Parathyroid adenoma (tissue), 2 donors: ENCODE results near the gene ZC2HC1C.

Source experiments
- H2AFZ ChIP-seq: fragments of 300-600 bp; sonication (generic); one replicate; pipeline ENCODE4 v1.7.0; 2017; ENCODE audit warnings: antibody characterized with exemption, mild to moderate bottlenecking
- H3K27ac ChIP-seq: fragments of 300-600 bp; sonication (generic); one replicate; pipeline ENCODE4 v1.7.0; 2017
- H3K27me3 ChIP-seq: fragments of 300-600 bp; sonication (generic); one replicate; pipeline ENCODE4 v1.7.0; 2017; ENCODE audit warnings: low read length; ENCODE audit not compliant: control insufficient read depth, insufficient read depth
- H3K36me3 ChIP-seq: fragments of 300-600 bp; sonication (generic); one replicate; pipeline ENCODE4 v1.7.0; 2017; ENCODE audit warnings: low read length; ENCODE audit not compliant: control insufficient read depth, insufficient read depth
- H3K4me1 ChIP-seq: fragments of 300-600 bp; sonication (generic); one replicate; pipeline ENCODE4 v1.7.0; 2017; ENCODE audit warnings: control low read depth
- H3K4me2 ChIP-seq: fragments of 300-600 bp; sonication (generic); one replicate; pipeline ENCODE4 v1.7.0; 2017; ENCODE audit warnings: low read length
- H3K4me3 ChIP-seq: fragments of 300-600 bp; sonication (generic); one replicate; pipeline ENCODE4 v1.7.0; 2017; ENCODE audit warnings: low read depth, low read length
- H3K79me2 ChIP-seq: fragments of 300-600 bp; sonication (generic); one replicate; pipeline ENCODE4 v1.7.0; 2017; ENCODE audit warnings: control low read depth
- H3K9ac ChIP-seq: fragments of 300-600 bp; sonication (generic); one replicate; pipeline ENCODE4 v1.7.0; 2017; ENCODE audit warnings: mild to moderate bottlenecking
- H3K9me3 ChIP-seq: fragments of 300-600 bp; sonication (generic); one replicate; pipeline ENCODE4 v1.7.0; 2017; ENCODE audit warnings: low read length; ENCODE audit not compliant: control insufficient read depth
- CTCF ChIP-seq: fragments of 300-600 bp; sonication (generic); IDR thresholded peaks from one replicate; pipeline ENCODE4 v1.7.0; 2017; ENCODE audit warnings: antibody characterized with exemption, mild to moderate bottlenecking
- donor health status: primary hyperparathyroidism.

The ZC2HC1C gene

GRCh38 chr14:75127903-75128595 lies 58.6 kb downstream of the ZC2HC1C start:
- no peaks in the 10 kb centered on the region for H3K27me3 ChIP-seq
- H3K27ac ChIP-seq, result peak overlapping the region; percentile 92
- H3K9me3 ChIP-seq, result no peaks in the 10 kb centered on the region
- H3K4me1 ChIP-seq, result peaks cover 12% of the 10 kb centered on the region
- peak overlapping the region; percentile 75 for H3K4me2 ChIP-seq
- TF ChIP-seq CTCF, result no peak
- H3K9ac ChIP-seq, result peak overlapping the region; percentile 94
- H2AFZ ChIP-seq, result no peak overlapping the region
- peak overlapping the region; percentile 85 for H3K4me3 ChIP-seq
- H3K36me3 ChIP-seq, result peaks cover 2% of the 10 kb centered on the region
- H3K79me2 ChIP-seq, result peaks cover 6% of the 10 kb centered on the region

GRCh38 chr14:75128596-75128990 lies 59.2 kb downstream of the ZC2HC1C start:
- no peak overlapping the region for H3K9ac ChIP-seq

More at GRCh38 chr14:75128596-75128990, 59.2 kb downstream of the ZC2HC1C start:
- no peak overlapping the region for H3K4me3 ChIP-seq
- H3K27ac ChIP-seq, result no peak overlapping the region
- peaks cover 6% of the 10 kb centered on the region for H3K79me2 ChIP-seq
- H3K4me1 ChIP-seq, result peaks cover 12% of the 10 kb centered on the region
- H3K27me3 ChIP-seq, result no peaks in the 10 kb centered on the region
- no peak overlapping the region for H2AFZ ChIP-seq
- H3K4me2 ChIP-seq, result no peak overlapping the region
- TF ChIP-seq CTCF, result no peak
- H3K9me3 ChIP-seq, result no peaks in the 10 kb centered on the region
- H3K36me3 ChIP-seq, result peaks cover 2% of the 10 kb centered on the region
